WERI-Rb-1 (cell line): Measurements from ENCODE around the gene STIM1.

Source experiments
- DNase-seq: peaks from one replicate; pipeline ENCODE4 v3.0.0-alpha.2; 2020
- H3K27ac ChIP-seq: fragments of 250-450 bp; sonication (Bioruptor Pico); 2 replicates; pipeline ENCODE4 v1.5.1; 2020; ENCODE audit warnings: mild to moderate bottlenecking, moderate library complexity
- H3K27me3 ChIP-seq: fragments of 250-450 bp; sonication (Bioruptor Pico); 2 replicates; pipeline ENCODE4 v1.5.1; 2021; ENCODE audit warnings: mild to moderate bottlenecking, low read depth, moderate library complexity; ENCODE audit not compliant: insufficient read depth, severe bottlenecking
- H3K36me3 ChIP-seq: fragments of 250-450 bp; sonication (Bioruptor Pico); 2 replicates; pipeline ENCODE4 v1.5.1; 2020; ENCODE audit warnings: mild to moderate bottlenecking, moderate library complexity
- H3K4me3 ChIP-seq: 2 replicates; pipeline ENCODE4 v1.5.1; 2011; ENCODE audit warnings: low read depth, mild to moderate bottlenecking, control low read depth, low read length
- H3K9me3 ChIP-seq: fragments of 250-450 bp; sonication (Bioruptor Pico); 2 replicates; pipeline ENCODE4 v1.5.1; 2021; ENCODE audit warnings: mild to moderate bottlenecking, moderate library complexity; ENCODE audit not compliant: severe bottlenecking
- TF ChIP-seq, protein P1 (sequence below): IDR thresholded peaks from 2 replicates; pipeline ENCODE4 v1.5.1; 2011; ENCODE audit warnings: low read depth, mild to moderate bottlenecking, control low read depth, inconsistent platforms, low read length

The STIM1 gene

DNA sequence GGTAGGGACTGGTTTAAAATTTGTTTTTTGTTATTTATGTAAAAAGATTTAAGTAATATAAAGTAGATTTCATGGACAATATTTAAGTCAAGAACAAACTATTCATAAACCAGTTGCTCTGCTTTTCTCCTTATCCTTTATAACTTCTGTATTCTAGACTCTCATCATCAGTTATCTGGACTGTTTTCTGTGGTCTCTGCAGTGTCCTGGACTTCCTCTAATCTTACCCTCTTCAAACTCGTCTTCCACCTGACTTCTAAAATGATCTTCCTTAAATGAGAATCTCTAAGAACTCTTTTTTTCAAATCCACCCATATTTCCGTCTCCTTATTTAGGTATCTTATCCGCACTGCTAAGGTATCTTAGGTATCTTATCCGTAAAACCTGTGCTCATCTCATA lies 247.2 kb downstream of the STIM1 start:
- Histone ChIP-seq H3K36me3 (peaks cover 73% of the 10 kb centered on the region), H3K4me3 (no peak overlapping the region), H3K27me3 (no peaks in the 10 kb centered on the region), H3K9me3 (no peaks in the 10 kb centered on the region), H3K27ac (no peak overlapping the region)
- TF ChIP-seq, protein P1, sequence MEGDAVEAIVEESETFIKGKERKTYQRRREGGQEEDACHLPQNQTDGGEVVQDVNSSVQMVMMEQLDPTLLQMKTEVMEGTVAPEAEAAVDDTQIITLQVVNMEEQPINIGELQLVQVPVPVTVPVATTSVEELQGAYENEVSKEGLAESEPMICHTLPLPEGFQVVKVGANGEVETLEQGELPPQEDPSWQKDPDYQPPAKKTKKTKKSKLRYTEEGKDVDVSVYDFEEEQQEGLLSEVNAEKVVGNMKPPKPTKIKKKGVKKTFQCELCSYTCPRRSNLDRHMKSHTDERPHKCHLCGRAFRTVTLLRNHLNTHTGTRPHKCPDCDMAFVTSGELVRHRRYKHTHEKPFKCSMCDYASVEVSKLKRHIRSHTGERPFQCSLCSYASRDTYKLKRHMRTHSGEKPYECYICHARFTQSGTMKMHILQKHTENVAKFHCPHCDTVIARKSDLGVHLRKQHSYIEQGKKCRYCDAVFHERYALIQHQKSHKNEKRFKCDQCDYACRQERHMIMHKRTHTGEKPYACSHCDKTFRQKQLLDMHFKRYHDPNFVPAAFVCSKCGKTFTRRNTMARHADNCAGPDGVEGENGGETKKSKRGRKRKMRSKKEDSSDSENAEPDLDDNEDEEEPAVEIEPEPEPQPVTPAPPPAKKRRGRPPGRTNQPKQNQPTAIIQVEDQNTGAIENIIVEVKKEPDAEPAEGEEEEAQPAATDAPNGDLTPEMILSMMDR, result no peak
- DNase-seq, result no peak

DNA sequence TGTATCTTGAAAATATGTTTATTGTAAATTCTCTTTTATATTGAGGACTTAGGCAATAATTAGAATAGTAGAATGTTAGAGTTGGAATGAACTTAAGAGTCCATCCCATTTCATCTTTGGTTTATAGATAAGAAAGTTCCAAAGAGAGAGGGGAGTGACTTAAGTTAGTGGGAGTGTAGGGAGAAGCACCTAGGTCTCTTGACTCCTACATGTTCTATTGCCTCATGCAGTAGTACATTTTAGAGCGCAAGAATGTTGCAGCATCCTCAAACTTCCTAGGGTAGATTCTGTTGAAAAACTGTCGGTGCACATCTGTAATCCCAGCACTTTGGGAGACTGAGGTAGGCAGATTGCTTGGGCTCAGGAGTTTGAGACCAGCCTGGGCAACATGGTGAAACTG lies 247.8 kb downstream of the STIM1 start:
- Histone ChIP-seq H3K36me3 (peaks cover 76% of the 10 kb centered on the region), H3K27me3 (no peaks in the 10 kb centered on the region), H3K4me3 (no peak overlapping the region), H3K27ac (no peak overlapping the region), H3K9me3 (no peaks in the 10 kb centered on the region)
- DNase-seq, result no peak
- TF ChIP-seq, protein P1, result no peak

DNA sequence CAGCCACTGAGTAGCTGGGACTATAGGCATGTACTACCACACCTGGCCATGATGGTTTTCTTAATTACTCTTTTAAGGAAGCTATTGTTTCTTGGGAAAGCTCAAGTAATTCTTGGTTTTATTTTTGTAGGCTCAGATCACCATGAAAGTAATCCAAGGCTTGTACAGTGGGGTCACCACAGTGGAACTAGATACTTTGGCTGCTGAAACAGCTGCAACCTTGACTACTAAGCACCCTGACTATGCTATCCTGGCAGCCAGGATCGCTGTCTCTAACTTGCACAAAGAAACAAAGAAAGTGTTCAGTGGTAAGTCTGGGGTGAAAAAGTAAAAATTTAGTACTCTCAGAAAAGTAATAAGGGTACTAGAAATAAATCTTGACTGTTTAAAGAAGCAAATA lies 250.5 kb downstream of the STIM1 start:
- Histone ChIP-seq H3K36me3 (peaks cover 81% of the 10 kb centered on the region), H3K27me3 (no peaks in the 10 kb centered on the region), H3K4me3 (no peak overlapping the region), H3K27ac (no peak overlapping the region), H3K9me3 (no peaks in the 10 kb centered on the region)
- DNase-seq, result no peak
- TF ChIP-seq, protein P1, result no peak

DNA sequence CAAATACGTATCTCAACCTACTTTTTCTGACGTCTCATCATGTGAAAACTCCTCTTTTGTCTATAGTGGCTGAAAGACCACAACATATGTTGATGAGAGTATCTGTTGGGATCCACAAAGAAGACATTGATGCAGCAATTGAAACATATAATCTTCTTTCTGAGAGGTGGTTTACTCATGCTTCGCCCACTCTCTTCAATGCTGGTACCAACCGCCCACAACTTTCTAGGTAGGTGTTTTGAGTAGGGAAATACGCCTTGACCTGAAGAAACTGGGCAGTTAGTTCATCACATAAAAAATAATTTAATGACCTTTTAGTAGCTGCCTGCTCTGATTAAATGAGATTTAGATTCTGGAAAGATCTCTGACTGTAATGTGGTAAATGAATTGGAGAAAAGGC lies 256.4 kb downstream of the STIM1 start:
- peaks cover 89% of the 10 kb centered on the region for H3K36me3 ChIP-seq
- H3K27me3 ChIP-seq, result no peaks in the 10 kb centered on the region
- no peak for DNase-seq
- TF ChIP-seq, protein P1, result no peak
- H3K27ac ChIP-seq, result no peak overlapping the region
- no peak overlapping the region for H3K4me3 ChIP-seq
- no peaks in the 10 kb centered on the region for H3K9me3 ChIP-seq

DNA sequence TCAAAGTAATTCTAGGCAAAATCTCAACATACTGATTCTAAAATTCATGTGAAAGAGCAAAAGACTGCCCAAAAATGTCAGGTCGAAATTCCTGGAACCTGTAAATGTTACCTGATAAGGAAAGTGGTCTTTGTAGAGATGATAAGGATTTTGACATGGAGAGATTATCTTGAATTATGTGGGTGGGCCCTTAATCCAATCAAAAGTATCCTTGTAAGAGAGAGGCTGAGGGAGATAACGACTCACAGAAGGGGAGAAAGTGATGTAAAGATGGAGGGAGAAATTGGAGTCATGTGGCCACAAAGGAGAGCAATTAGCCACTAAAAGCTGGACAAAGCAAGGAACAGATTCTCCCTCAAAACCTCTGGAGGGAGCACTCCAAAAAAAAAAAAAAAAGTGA lies 259.7 kb downstream of the STIM1 start:
- DNase-seq, result no peak
- no peak overlapping the region for H3K4me3 ChIP-seq
- no peak overlapping the region for H3K27ac ChIP-seq
- H3K9me3 ChIP-seq, result no peaks in the 10 kb centered on the region
- H3K36me3 ChIP-seq, result peaks cover 93% of the 10 kb centered on the region
- TF ChIP-seq, protein P1, result no peak
- H3K27me3 ChIP-seq, result no peaks in the 10 kb centered on the region

DNA sequence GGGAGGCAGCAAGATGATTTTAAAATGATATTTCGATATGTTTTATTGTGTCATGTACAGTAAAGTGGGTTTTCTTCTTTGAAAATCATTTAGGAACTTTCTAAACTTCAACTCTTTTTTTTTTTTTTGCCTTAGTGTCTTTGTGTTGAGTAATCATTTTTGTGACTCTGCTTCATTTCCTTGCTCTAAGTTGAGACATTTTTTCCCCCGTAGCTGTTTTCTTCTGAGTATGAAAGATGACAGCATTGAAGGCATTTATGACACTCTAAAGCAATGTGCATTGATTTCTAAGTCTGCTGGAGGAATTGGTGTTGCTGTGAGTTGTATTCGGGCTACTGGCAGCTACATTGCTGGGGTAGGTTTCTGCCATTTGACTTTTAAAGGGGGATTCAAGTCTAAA lies 262.6 kb downstream of the STIM1 start:
- no peak for DNase-seq
- TF ChIP-seq, protein P1, result no peak
- Histone ChIP-seq H3K27ac (no peak overlapping the region), H3K9me3 (no peaks in the 10 kb centered on the region), H3K36me3 (peaks cover 91% of the 10 kb centered on the region), H3K4me3 (no peak overlapping the region), H3K27me3 (no peaks in the 10 kb centered on the region)
